KMS-11 (cell line): Measurements from ENCODE around the gene FRYL.

ENCODE experiments used
- H2AFZ ChIP-seq: fragments of 200-600 bp; sonication (generic); 2 replicates; pipeline ENCODE4 v1.6.1; 2016; ENCODE audit warnings: antibody characterized with exemption, mixed run types, low read depth
- H3K27ac ChIP-seq: fragments of 200-600 bp; sonication (generic); 2 replicates; pipeline ENCODE4 v1.6.1; 2016; ENCODE audit warnings: mild to moderate bottlenecking, mixed run types
- H3K27me3 ChIP-seq: fragments of 200-600 bp; sonication (generic); 2 replicates; pipeline ENCODE4 v1.6.1; 2017; ENCODE audit warnings: mild to moderate bottlenecking, low read depth, mixed run types, moderate library complexity; ENCODE audit not compliant: insufficient read depth
- H3K36me3 ChIP-seq: fragments of 200-600 bp; sonication (generic); 2 replicates; pipeline ENCODE4 v1.6.1; 2017; ENCODE audit warnings: mild to moderate bottlenecking, mixed run types; ENCODE audit not compliant: insufficient read depth
- H3K4me1 ChIP-seq: fragments of 200-600 bp; sonication (generic); 2 replicates; pipeline ENCODE4 v1.6.1; 2016; ENCODE audit warnings: mild to moderate bottlenecking, low read depth, mixed run types; ENCODE audit not compliant: poor library complexity, severe bottlenecking
- H3K4me2 ChIP-seq: fragments of 200-600 bp; sonication (generic); 2 replicates; pipeline ENCODE4 v1.7.0; 2016; ENCODE audit warnings: mild to moderate bottlenecking, mixed run types
- H3K4me3 ChIP-seq: fragments of 200-600 bp; sonication (generic); IDR thresholded peaks from 2 replicates; pipeline ENCODE4 v1.6.1; 2017; ENCODE audit warnings: low read depth, low read length, mixed read lengths; ENCODE audit not compliant: insufficient read depth
- H3K79me2 ChIP-seq: fragments of 200-600 bp; sonication (generic); 2 replicates; pipeline ENCODE4 v1.6.1; 2016; ENCODE audit warnings: low read depth, mixed run types; ENCODE audit not compliant: insufficient read depth
- H3K9ac ChIP-seq: fragments of 200-600 bp; sonication (generic); 2 replicates; pipeline ENCODE4 v1.6.1; 2016; ENCODE audit warnings: mild to moderate bottlenecking, mixed run types
- H4K20me1 ChIP-seq: fragments of 200-600 bp; sonication (generic); 2 replicates; pipeline ENCODE4 v1.6.1; 2016; ENCODE audit warnings: mild to moderate bottlenecking, mixed run types; ENCODE audit not compliant: insufficient read depth
- CTCF ChIP-seq: fragments of 200-600 bp; sonication (generic); conservative IDR thresholded peaks from 2 replicates; pipeline ENCODE4 v1.6.1; 2017; ENCODE audit warnings: low read depth, mild to moderate bottlenecking, antibody characterized with exemption, low read length, moderate library complexity, mixed read lengths

FRYL gene

GRCh38 chr4:48620831-48621230 is 159.2 kb downstream of the FRYL start:
- H3K9ac ChIP-seq = no peak overlapping the region
- H3K36me3 ChIP-seq = no peaks in the 10 kb centered on the region
- no peak overlapping the region for H3K4me2 ChIP-seq
- H3K79me2 ChIP-seq = no peaks in the 10 kb centered on the region; the same call in 1 of the 2 replicates
- no peaks in the 10 kb centered on the region for H3K4me1 ChIP-seq
- H3K27me3 ChIP-seq = no peaks in the 10 kb centered on the region
- no peak overlapping the region for H3K27ac ChIP-seq
- no peaks in the 10 kb centered on the region for H4K20me1 ChIP-seq
- no peak overlapping the region for H2AFZ ChIP-seq
- H3K4me3 ChIP-seq = no peak overlapping the region
- TF ChIP-seq CTCF = no peak

GRCh38 chr4:48620093-48620492 is 160.0 kb downstream of the FRYL start:
- Histone ChIP-seq H3K4me2 (no peak overlapping the region), H3K79me2 (no peaks in the 10 kb centered on the region; the same call in 1 of the 2 replicates)

GRCh38 chr4:48604527-48604926 is 175.6 kb downstream of the FRYL start:
- Histone ChIP-seq H4K20me1 (no peaks in the 10 kb centered on the region), H3K4me1 (no peaks in the 10 kb centered on the region), H3K27ac (no peak overlapping the region), H3K79me2 (no peaks in the 10 kb centered on the region), H3K27me3 (no peaks in the 10 kb centered on the region), H3K4me3 (no peak overlapping the region), H3K36me3 (0 out of 2 replicates have a peak, but pooled peaks cover 2% of the 10 kb centered on the region), H2AFZ (no peak overlapping the region), H3K4me2 (no peak overlapping the region), H3K9ac (no peak overlapping the region)
- no peak for TF ChIP-seq CTCF

More at GRCh38 chr4:48620093-48620492, 160.0 kb downstream of the FRYL start:
- Histone ChIP-seq H3K4me3 (no peak overlapping the region), H3K27me3 (no peaks in the 10 kb centered on the region), H2AFZ (no peak overlapping the region), H3K4me1 (no peaks in the 10 kb centered on the region), H3K27ac (no peak overlapping the region), H4K20me1 (no peaks in the 10 kb centered on the region), H3K36me3 (no peaks in the 10 kb centered on the region), H3K9ac (no peak overlapping the region)
- no peak for TF ChIP-seq CTCF

- H4K20me1 ChIP-seq = no peaks in the 10 kb centered on the region
These were observed 176.0 kb downstream of the FRYL start for GRCh38 chr4:48604041-48604440.

More at GRCh38 chr4:48604041-48604440, 176.0 kb downstream of the FRYL start:
- H3K27me3 ChIP-seq = no peaks in the 10 kb centered on the region
- no peaks in the 10 kb centered on the region for H3K4me1 ChIP-seq
- no peak overlapping the region for H3K27ac ChIP-seq
- no peak for TF ChIP-seq CTCF
- no peak overlapping the region for H2AFZ ChIP-seq
- H3K79me2 ChIP-seq = no peaks in the 10 kb centered on the region
- H3K36me3 ChIP-seq = 0 out of 2 replicates have a peak, but pooled peaks cover 4% of the 10 kb centered on the region
- H3K4me3 ChIP-seq = no peak overlapping the region
- no peak overlapping the region for H3K4me2 ChIP-seq
- H3K9ac ChIP-seq = no peak overlapping the region
